Uterus (tissue), 2 donors: ENCODE results near the gene TNFAIP8L1.

Source experiments
- CTCF ChIP-seq, 4 experiments: fragments of 200-600 bp in 2 of 4; fragments of 450-650 bp in 2 of 4; sonication (generic) in 2 of 4; IDR thresholded peaks; one replicate each; pipeline ENCODE4 v1.5.1; 2016 to 2019; ENCODE audit warnings: antibody characterized with exemption in 4 of 4, mild to moderate bottlenecking in 2 of 4, moderate library complexity in 1 of 4
- POLR2A ChIP-seq, 2 donors: fragments of 450-650 bp; IDR thresholded peaks; one replicate each; pipeline ENCODE4 v1.6.1; 2016; ENCODE audit warnings: antibody characterized with exemption in 2 of 2, mild to moderate bottlenecking in 1 of 2, moderate library complexity in 1 of 2

- TF ChIP-seq CTCF (IDR thresholded peaks at IDR 0.05), result no peak
- TF ChIP-seq POLR2A (IDR thresholded peaks at IDR 0.05), result no peak
Observed at GRCh38 chr19:4653793-4654436, 14.6 kb downstream of the TNFAIP8L1 start.
